MM.1S (cell line): ENCODE measurements around the gene CCDC85C.

Experiments
- DNase-seq: peaks from one replicate; pipeline ENCODE4 v3.0.0-alpha.2; 2015
- H2AFZ ChIP-seq: fragments of 300-600 bp; sonication (generic); 2 replicates; pipeline ENCODE4 v1.6.0; 2016; ENCODE audit warnings: antibody characterized with exemption, low read length
- H3F3A ChIP-seq: fragments of 300-600 bp; sonication (generic); 2 replicates; pipeline ENCODE4 v1.6.1; 2016; ENCODE audit warnings: mild to moderate bottlenecking, antibody characterized with exemption, low read length, moderate library complexity, mixed read lengths; ENCODE audit not compliant: insufficient read depth
- H3K27ac ChIP-seq: fragments of 300-600 bp; sonication (generic); 2 replicates; pipeline ENCODE4 v1.5.1; 2016; ENCODE audit warnings: mild to moderate bottlenecking, low read length
- H3K27me3 ChIP-seq: fragments of 300-600 bp; sonication (generic); replicated peaks from 2 replicates; pipeline ENCODE4 v1.6.0; 2016; ENCODE audit warnings: low read length; ENCODE audit not compliant: insufficient read depth
- H3K36me3 ChIP-seq: fragments of 300-600 bp; sonication (generic); replicated peaks from 2 replicates; pipeline ENCODE4 v1.6.1; 2016; ENCODE audit warnings: mild to moderate bottlenecking, low read length, mixed read lengths; ENCODE audit not compliant: insufficient read depth
- H3K4me1 ChIP-seq: fragments of 300-600 bp; sonication (generic); 2 replicates; pipeline ENCODE4 v1.6.1; 2016; ENCODE audit warnings: low read length, mixed read lengths
- H3K4me2 ChIP-seq: fragments of 300-600 bp; sonication (generic); 2 replicates; pipeline ENCODE4 v1.6.0; 2016; ENCODE audit warnings: low read depth, low read length
- H3K4me3 ChIP-seq: fragments of 300-600 bp; sonication (generic); 2 replicates; pipeline ENCODE4 v1.5.1; 2016; ENCODE audit warnings: low read length, mixed read lengths
- H3K79me2 ChIP-seq: fragments of 300-600 bp; sonication (generic); 2 replicates; pipeline ENCODE4 v1.6.1; 2016; ENCODE audit warnings: mixed run types, low read length, mixed read lengths
- H3K9ac ChIP-seq: fragments of 300-600 bp; sonication (generic); 2 replicates; pipeline ENCODE4 v1.6.1; 2016; ENCODE audit warnings: low read length, mixed read lengths
- H3K9me2 ChIP-seq: fragments of 300-600 bp; sonication (generic); replicated peaks from 2 replicates; pipeline ENCODE4 v1.6.1; 2016; ENCODE audit warnings: mild to moderate bottlenecking, low read length, mixed read lengths; ENCODE audit not compliant: insufficient read depth
- H3K9me3 ChIP-seq: fragments of 300-600 bp; sonication (generic); replicated peaks from 2 replicates; pipeline ENCODE4 v1.6.1; 2016; ENCODE audit warnings: mild to moderate bottlenecking, low read length, mixed read lengths; ENCODE audit not compliant: insufficient read depth
- H4K20me1 ChIP-seq: fragments of 300-600 bp; sonication (generic); 2 replicates; pipeline ENCODE4 v1.6.1; 2016; ENCODE audit warnings: mild to moderate bottlenecking, low read length, moderate library complexity, mixed read lengths; ENCODE audit not compliant: insufficient read depth
- EZH2 ChIP-seq: fragments of 300-600 bp; sonication (generic); optimal IDR thresholded peaks from 2 replicates; pipeline ENCODE3; 2017; ENCODE audit warnings: low read depth, mild to moderate bottlenecking, antibody characterized with exemption, low read length, mixed read lengths
- EZH2phosphoT487 ChIP-seq: fragments of 300-600 bp; sonication (generic); IDR thresholded peaks from 2 replicates; pipeline ENCODE4 v1.6.1; 2018; ENCODE audit warnings: antibody characterized with exemption, low read length
- TF ChIP-seq, protein P1 (sequence below): fragments of 300-600 bp; sonication (generic); IDR thresholded peaks from 2 replicates; pipeline ENCODE4 v1.5.1; 2016; ENCODE audit warnings: antibody characterized with exemption, low read length, mixed read lengths

The CCDC85C gene

DNA sequence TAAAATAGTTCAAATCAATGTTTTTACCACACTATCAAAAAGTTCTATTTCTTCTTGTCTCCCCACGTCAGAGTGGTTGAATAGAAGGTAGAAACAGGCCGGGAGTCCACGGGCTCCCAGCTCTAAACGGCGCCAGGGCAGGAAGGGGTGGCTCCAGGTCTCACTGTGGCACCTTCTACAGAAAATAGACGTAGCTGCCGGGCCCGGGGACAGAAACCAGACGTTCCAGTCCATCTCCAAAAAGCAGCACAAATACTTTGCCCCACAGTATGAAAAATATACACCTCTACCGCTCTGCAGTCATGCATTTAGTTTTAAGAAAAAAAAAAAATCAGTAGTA lies 91.9 kb downstream of the CCDC85C start:
- H2AFZ ChIP-seq, result no peak overlapping the region
- no peaks in the 10 kb centered on the region for H3F3A ChIP-seq
- no peak overlapping the region for H3K27ac ChIP-seq
- no peak for DNase-seq
- H3K9me3 ChIP-seq, result no peaks in the 10 kb centered on the region
- H4K20me1 ChIP-seq, result no peaks in the 10 kb centered on the region
- H3K27me3 ChIP-seq, result no peaks in the 10 kb centered on the region
- no peak overlapping the region for H3K4me3 ChIP-seq
- no peaks in the 10 kb centered on the region for H3K36me3 ChIP-seq
- no peaks in the 10 kb centered on the region for H3K79me2 ChIP-seq
- no peak overlapping the region for H3K9ac ChIP-seq
- no peaks in the 10 kb centered on the region for H3K4me1 ChIP-seq
- H3K4me2 ChIP-seq, result no peak overlapping the region
- TF ChIP-seq EZH2phosphoT487 (no peak), EZH2 (no peak)
- TF ChIP-seq, protein P1, sequence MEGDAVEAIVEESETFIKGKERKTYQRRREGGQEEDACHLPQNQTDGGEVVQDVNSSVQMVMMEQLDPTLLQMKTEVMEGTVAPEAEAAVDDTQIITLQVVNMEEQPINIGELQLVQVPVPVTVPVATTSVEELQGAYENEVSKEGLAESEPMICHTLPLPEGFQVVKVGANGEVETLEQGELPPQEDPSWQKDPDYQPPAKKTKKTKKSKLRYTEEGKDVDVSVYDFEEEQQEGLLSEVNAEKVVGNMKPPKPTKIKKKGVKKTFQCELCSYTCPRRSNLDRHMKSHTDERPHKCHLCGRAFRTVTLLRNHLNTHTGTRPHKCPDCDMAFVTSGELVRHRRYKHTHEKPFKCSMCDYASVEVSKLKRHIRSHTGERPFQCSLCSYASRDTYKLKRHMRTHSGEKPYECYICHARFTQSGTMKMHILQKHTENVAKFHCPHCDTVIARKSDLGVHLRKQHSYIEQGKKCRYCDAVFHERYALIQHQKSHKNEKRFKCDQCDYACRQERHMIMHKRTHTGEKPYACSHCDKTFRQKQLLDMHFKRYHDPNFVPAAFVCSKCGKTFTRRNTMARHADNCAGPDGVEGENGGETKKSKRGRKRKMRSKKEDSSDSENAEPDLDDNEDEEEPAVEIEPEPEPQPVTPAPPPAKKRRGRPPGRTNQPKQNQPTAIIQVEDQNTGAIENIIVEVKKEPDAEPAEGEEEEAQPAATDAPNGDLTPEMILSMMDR, result no peak
- no peaks in the 10 kb centered on the region for H3K9me2 ChIP-seq

DNA sequence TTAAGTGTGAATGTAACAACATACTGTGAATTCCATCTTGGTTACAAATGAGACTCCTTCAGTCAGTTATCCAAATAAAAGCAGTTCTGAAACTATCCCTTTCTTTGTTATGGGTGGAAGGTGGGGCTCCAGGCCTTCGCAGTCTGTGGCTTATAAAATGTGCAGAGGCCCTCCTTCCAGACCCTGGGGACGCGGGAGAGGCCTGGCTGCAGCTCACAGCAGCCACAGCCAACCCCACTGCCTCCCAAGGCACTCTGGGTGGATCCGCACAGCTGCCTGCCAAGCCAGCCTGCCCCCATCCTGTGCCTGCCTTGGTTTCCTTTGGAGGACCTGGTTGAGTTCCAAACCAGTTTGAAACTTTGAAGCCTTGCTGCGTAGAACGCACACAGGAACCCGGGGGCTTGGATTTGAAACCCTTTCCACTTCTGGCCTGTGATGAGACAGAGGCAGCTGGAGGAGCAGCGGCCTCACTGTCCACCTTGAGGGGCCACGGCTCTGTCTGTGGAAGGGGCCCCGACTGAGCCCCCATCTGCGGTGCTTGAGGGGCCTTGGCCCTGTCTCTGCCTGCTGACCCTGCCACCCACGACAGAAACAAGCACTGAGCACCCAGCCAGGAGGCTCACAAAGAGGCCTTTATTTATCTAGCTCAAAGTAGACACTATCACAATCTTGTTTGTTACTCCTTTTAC lies 92.4 kb downstream of the CCDC85C start:
- H3K36me3 ChIP-seq, result no peaks in the 10 kb centered on the region
- TF ChIP-seq EZH2 (no peak), EZH2phosphoT487 (no peak)
- TF ChIP-seq, protein P1, result no peak

DNA sequence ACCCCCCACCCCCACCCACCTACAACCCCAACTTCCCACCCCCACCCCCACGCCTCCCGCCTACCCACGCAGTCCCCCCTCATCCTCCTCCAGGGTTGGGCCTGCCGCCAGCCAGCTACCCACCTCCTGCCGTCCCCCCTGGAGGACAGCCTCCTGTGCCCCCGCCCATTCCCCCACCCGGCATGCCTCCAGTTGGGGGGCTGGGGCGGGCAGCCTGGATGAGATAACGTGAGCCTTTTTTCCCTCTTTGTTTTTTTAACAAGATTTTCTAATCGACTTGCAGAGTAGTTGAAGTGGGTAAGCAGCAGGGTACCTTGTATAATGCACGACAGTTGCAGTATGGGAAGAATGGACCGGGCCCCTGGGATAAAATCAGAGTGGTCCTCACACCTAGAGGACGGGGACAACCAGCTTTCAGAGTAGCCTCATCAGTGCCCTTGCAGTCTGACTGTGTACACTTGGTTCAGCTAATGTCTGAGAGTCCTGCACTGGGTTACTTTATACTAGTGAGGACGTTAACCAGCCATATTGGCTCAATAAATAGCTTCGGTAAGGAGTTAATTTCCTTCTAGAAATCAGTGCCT lies 93.4 kb downstream of the CCDC85C start:
- no peaks in the 10 kb centered on the region for H3K9me2 ChIP-seq
- no peaks in the 10 kb centered on the region for H4K20me1 ChIP-seq
- H3K36me3 ChIP-seq, result no peaks in the 10 kb centered on the region

More for the DNA sequence above, 92.4 kb downstream of the CCDC85C start:
- Histone ChIP-seq H3K4me2 (no peak overlapping the region), H2AFZ (no peak overlapping the region), H3K4me3 (no peak overlapping the region), H3K79me2 (no peaks in the 10 kb centered on the region), H4K20me1 (no peaks in the 10 kb centered on the region), H3K9ac (no peak overlapping the region), H3K4me1 (no peaks in the 10 kb centered on the region), H3K9me3 (no peaks in the 10 kb centered on the region), H3F3A (no peaks in the 10 kb centered on the region), H3K9me2 (no peaks in the 10 kb centered on the region), H3K27me3 (no peaks in the 10 kb centered on the region), H3K27ac (no peak overlapping the region)
- no peak for DNase-seq

More for the DNA sequence above, 93.4 kb downstream of the CCDC85C start:
- no peaks in the 10 kb centered on the region for H3K4me1 ChIP-seq
- no peak overlapping the region for H2AFZ ChIP-seq
- no peak overlapping the region for H3K4me2 ChIP-seq
- no peak overlapping the region for H3K4me3 ChIP-seq
- no peak for TF ChIP-seq EZH2
- TF ChIP-seq EZH2phosphoT487, result no peak
- TF ChIP-seq, protein P1, result no peak
- no peak overlapping the region for H3K27ac ChIP-seq
- H3K27me3 ChIP-seq, result no peaks in the 10 kb centered on the region
- H3K9me3 ChIP-seq, result no peaks in the 10 kb centered on the region
- no peaks in the 10 kb centered on the region for H3F3A ChIP-seq
- H3K79me2 ChIP-seq, result no peaks in the 10 kb centered on the region
- no peak for DNase-seq
- no peak overlapping the region for H3K9ac ChIP-seq
